Measurements from ENCODE around the gene CSK.

The CSK gene

DNA sequence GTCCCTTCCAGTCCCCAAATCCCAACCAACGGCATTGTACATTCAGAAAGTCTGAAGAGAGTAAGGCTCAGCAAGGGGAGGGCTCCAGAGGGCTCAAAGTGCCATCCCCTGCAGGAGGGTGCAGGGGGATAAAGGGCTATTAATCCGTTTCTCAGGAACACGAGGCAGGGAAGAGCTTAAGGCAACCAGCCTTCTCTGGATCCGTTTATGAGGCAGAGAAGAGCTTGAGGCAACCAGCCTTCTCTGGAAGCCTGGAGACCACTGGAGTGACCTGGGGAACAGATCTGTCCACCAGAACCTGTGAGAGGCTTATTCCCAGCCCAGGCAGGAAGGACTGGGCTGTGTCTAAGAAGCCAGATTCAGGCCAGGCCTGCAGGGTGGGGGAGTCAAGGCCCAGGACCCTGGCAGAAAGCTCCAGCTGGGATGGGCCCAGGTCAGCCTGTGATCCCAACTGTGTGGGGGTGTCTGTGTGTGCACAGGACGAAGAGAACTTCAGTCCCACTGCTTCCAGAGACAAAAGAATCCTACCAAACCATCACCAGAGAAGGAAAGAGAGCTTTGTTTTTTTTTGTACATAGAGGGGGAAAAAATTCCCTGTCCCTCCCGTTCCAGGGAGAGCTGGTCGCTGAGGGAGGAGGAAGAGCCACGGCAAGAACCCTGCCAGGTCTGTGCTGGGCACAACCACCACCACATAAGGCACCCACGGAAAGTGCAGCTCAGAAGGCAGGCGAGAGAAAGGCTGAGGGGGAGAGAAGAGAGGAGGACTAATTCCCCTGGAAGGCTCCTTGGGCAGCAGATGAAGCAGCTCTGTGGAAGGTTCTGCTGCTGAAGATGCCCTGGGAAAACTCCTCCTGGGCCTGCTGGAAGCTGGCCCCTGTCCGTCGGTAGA, 62.7 kb downstream of the CSK start:
- peaks cover 15 to 66% of the 10 kb centered on the region in 2 donors for H3K36me3 ChIP-seq (replicated peaks in 1 of 2; ENCODE audit: control insufficient read depth in 2 of 2, insufficient read depth in 2 of 2, low read length in 2 of 2)
- H2BK12ac ChIP-seq (ENCODE audit: low read length) = no peak overlapping the region
- no peak for DNase-seq (ENCODE audit: low spot score)
- H2BK15ac ChIP-seq (ENCODE audit: low read length) = no peak overlapping the region
- H3K9me3 ChIP-seq (replicated peaks in 1 of 2; ENCODE audit: control insufficient read depth in 2 of 2, insufficient read depth in 1 of 2, low read depth in 1 of 2, low read length in 2 of 2) = no peaks in the 10 kb centered on the region
- no peak overlapping the region for H3K23ac ChIP-seq (ENCODE audit: low read depth, low read length, poor library complexity)
- H3K27me3 ChIP-seq (ENCODE audit: control insufficient read depth in 3 of 3, insufficient read depth in 3 of 3, low read depth in 1 of 3, low read length in 3 of 3) = no peaks in the 10 kb centered on the region
- peaks cover 6 to 12% of the 10 kb centered on the region in 2 donors for H3K4me1 ChIP-seq (ENCODE audit: control insufficient read depth in 2 of 2, insufficient read depth in 1 of 2, low read depth in 1 of 2, low read length in 2 of 2)
- H3K14ac ChIP-seq (ENCODE audit: low read length) = peak overlapping the region; percentile 31
- H3K4ac ChIP-seq (ENCODE audit: low read length) = no peak overlapping the region
- H2AFZ ChIP-seq (ENCODE audit: low read length) = no peak overlapping the region
- no peak overlapping the region for H3K4me3 ChIP-seq (ENCODE audit: low read length in 2 of 2)
- peak overlapping the region; percentile 71 for H2BK5ac ChIP-seq (ENCODE audit: low read length)
- peak overlapping the region; percentile 35 for H3K18ac ChIP-seq (ENCODE audit: low read length)
- H3K27ac ChIP-seq (replicated peaks; ENCODE audit: low read length) = no peak overlapping the region
- H2BK120ac ChIP-seq (ENCODE audit: low read depth, low read length) = no peak overlapping the region
- no peak overlapping the region for H3K4me2 ChIP-seq (ENCODE audit: insufficient read depth, low read length, poor library complexity, severe bottlenecking)
- peaks cover 3% of the 10 kb centered on the region for H3K79me1 ChIP-seq (ENCODE audit: low read depth, low read length)
- no peak overlapping the region for H2AK5ac ChIP-seq (ENCODE audit: low read depth, low read length)
- WGBS, 2 donors (ENCODE audit: extremely low coverage in 2 of 2, insufficient read length in 2 of 2, insufficient replicate concordance in 1 of 2) = no CpG with 5 or more reads among the region's 12 CpGs
- H3K9ac ChIP-seq (ENCODE audit: low read depth, low read length, poor library complexity) = peak overlapping the region; percentile 27
- H4K8ac ChIP-seq (ENCODE audit: low read depth, low read length) = no peak overlapping the region
- H4K91ac ChIP-seq (ENCODE audit: low read depth, low read length, poor library complexity) = peak overlapping the region; percentile 32

GRCh38 chr15:74845208-74845568, 63.3 kb downstream of the CSK start:
- Histone ChIP-seq H3K4me1 (ENCODE audit: control insufficient read depth in 2 of 2, insufficient read depth in 1 of 2, low read depth in 1 of 2, low read length in 2 of 2) (peaks cover 6 to 12% of the 10 kb centered on the region in 2 donors), H3K4me2 (ENCODE audit: insufficient read depth, low read length, poor library complexity, severe bottlenecking) (no peak overlapping the region), H2AK5ac (ENCODE audit: low read depth, low read length) (no peak overlapping the region), H2BK12ac (ENCODE audit: low read length) (no peak overlapping the region), H3K14ac (ENCODE audit: low read length) (no peak overlapping the region), H3K4ac (ENCODE audit: low read length) (no peak overlapping the region), H3K79me1 (ENCODE audit: low read depth, low read length) (peaks cover 3% of the 10 kb centered on the region), H3K36me3 (replicated peaks in 1 of 2; ENCODE audit: control insufficient read depth in 2 of 2, insufficient read depth in 2 of 2, low read length in 2 of 2) (peaks cover 21 to 66% of the 10 kb centered on the region in 2 donors), H3K23ac (ENCODE audit: low read depth, low read length, poor library complexity) (no peak overlapping the region), H3K27ac (replicated peaks; ENCODE audit: low read length) (no peak overlapping the region), H3K18ac (ENCODE audit: low read length) (no peak overlapping the region), H3K27me3 (ENCODE audit: control insufficient read depth in 3 of 3, insufficient read depth in 3 of 3, low read depth in 1 of 3, low read length in 3 of 3) (no peaks in the 10 kb centered on the region), H3K9me3 (replicated peaks in 1 of 2; ENCODE audit: control insufficient read depth in 2 of 2, insufficient read depth in 1 of 2, low read depth in 1 of 2, low read length in 2 of 2) (no peaks in the 10 kb centered on the region), H2AFZ (ENCODE audit: low read length) (no peak overlapping the region), H2BK5ac (ENCODE audit: low read length) (peak overlapping the region; percentile 71), H4K91ac (ENCODE audit: low read depth, low read length, poor library complexity) (no peak overlapping the region), H3K9ac (ENCODE audit: low read depth, low read length, poor library complexity) (no peak overlapping the region), H4K8ac (ENCODE audit: low read depth, low read length) (no peak overlapping the region), H2BK15ac (ENCODE audit: low read length) (no peak overlapping the region), H3K4me3 (ENCODE audit: low read length in 2 of 2) (no peak overlapping the region), H2BK120ac (ENCODE audit: low read depth, low read length) (no peak overlapping the region)
- WGBS, 2 donors (ENCODE audit: extremely low coverage in 2 of 2, insufficient read length in 2 of 2, insufficient replicate concordance in 1 of 2) = no CpG with 5 or more reads among the region's 5 CpGs
- no peak for DNase-seq (ENCODE audit: low spot score)

- H2BK15ac ChIP-seq (ENCODE audit: low read length) = no peak overlapping the region
- no peak overlapping the region for H3K18ac ChIP-seq (ENCODE audit: low read length)
- no peaks in the 10 kb centered on the region for H3K27me3 ChIP-seq (ENCODE audit: control insufficient read depth in 3 of 3, insufficient read depth in 3 of 3, low read depth in 1 of 3, low read length in 3 of 3)
- no peak overlapping the region for H3K14ac ChIP-seq (ENCODE audit: low read length)
- no CpG with 5 or more reads among the region's 4 CpGs for WGBS, 2 donors (ENCODE audit: extremely low coverage in 2 of 2, insufficient read length in 2 of 2, insufficient replicate concordance in 1 of 2)
- H2BK12ac ChIP-seq (ENCODE audit: low read length) = no peak overlapping the region
- no peak overlapping the region for H3K23ac ChIP-seq (ENCODE audit: low read depth, low read length, poor library complexity)
- no peak overlapping the region for H3K4ac ChIP-seq (ENCODE audit: low read length)
- no peak overlapping the region for H3K4me3 ChIP-seq (ENCODE audit: low read length in 2 of 2)
- no peak overlapping the region for H2BK5ac ChIP-seq (ENCODE audit: low read length)
- no peak overlapping the region for H3K4me2 ChIP-seq (ENCODE audit: insufficient read depth, low read length, poor library complexity, severe bottlenecking)
- H3K9me3 ChIP-seq (replicated peaks in 1 of 2; ENCODE audit: control insufficient read depth in 2 of 2, insufficient read depth in 1 of 2, low read depth in 1 of 2, low read length in 2 of 2) = no peaks in the 10 kb centered on the region
- H3K9ac ChIP-seq (ENCODE audit: low read depth, low read length, poor library complexity) = no peak overlapping the region
- no peak overlapping the region for H3K27ac ChIP-seq (replicated peaks; ENCODE audit: low read length)
- H3K79me1 ChIP-seq (ENCODE audit: low read depth, low read length) = peaks cover 3% of the 10 kb centered on the region
- H3K36me3 ChIP-seq (replicated peaks in 1 of 2; ENCODE audit: control insufficient read depth in 2 of 2, insufficient read depth in 2 of 2, low read length in 2 of 2) = peaks cover 23 to 66% of the 10 kb centered on the region in 2 donors
- DNase-seq (ENCODE audit: low spot score) = no peak
- H2AFZ ChIP-seq (ENCODE audit: low read length) = no peak overlapping the region
- H4K91ac ChIP-seq (ENCODE audit: low read depth, low read length, poor library complexity) = no peak overlapping the region
- H2BK120ac ChIP-seq (ENCODE audit: low read depth, low read length) = no peak overlapping the region
- H3K4me1 ChIP-seq (ENCODE audit: control insufficient read depth in 2 of 2, insufficient read depth in 1 of 2, low read depth in 1 of 2, low read length in 2 of 2) = peaks cover 6 to 12% of the 10 kb centered on the region in 2 donors
- H2AK5ac ChIP-seq (ENCODE audit: low read depth, low read length) = no peak overlapping the region
- H4K8ac ChIP-seq (ENCODE audit: low read depth, low read length) = no peak overlapping the region
Measured at GRCh38 chr15:74845581-74845980, 63.7 kb downstream of the CSK start.

GRCh38 chr15:74847432-74847831, 65.6 kb downstream of the CSK start:
- WGBS, 2 donors (ENCODE audit: extremely low coverage in 2 of 2, insufficient read length in 2 of 2, insufficient replicate concordance in 1 of 2) = no CpG with 5 or more reads among the region's 3 CpGs
- H3K4me1 ChIP-seq (ENCODE audit: control insufficient read depth in 2 of 2, insufficient read depth in 1 of 2, low read depth in 1 of 2, low read length in 2 of 2) = peaks cover 6 to 9% of the 10 kb centered on the region in 2 donors
- H3K18ac ChIP-seq (ENCODE audit: low read length) = no peak overlapping the region
- H2BK5ac ChIP-seq (ENCODE audit: low read length) = no peak overlapping the region
- H3K14ac ChIP-seq (ENCODE audit: low read length) = no peak overlapping the region
- no peak overlapping the region for H3K4me2 ChIP-seq (ENCODE audit: insufficient read depth, low read length, poor library complexity, severe bottlenecking)
- no peak overlapping the region for H4K91ac ChIP-seq (ENCODE audit: low read depth, low read length, poor library complexity)
- peaks cover 39 to 73% of the 10 kb centered on the region in 2 donors for H3K36me3 ChIP-seq (replicated peaks in 1 of 2; ENCODE audit: control insufficient read depth in 2 of 2, insufficient read depth in 2 of 2, low read length in 2 of 2)
- H2AK5ac ChIP-seq (ENCODE audit: low read depth, low read length) = no peak overlapping the region
- no peaks in the 10 kb centered on the region for H3K27me3 ChIP-seq (ENCODE audit: control insufficient read depth in 3 of 3, insufficient read depth in 3 of 3, low read depth in 1 of 3, low read length in 3 of 3)
- no peak overlapping the region for H3K4ac ChIP-seq (ENCODE audit: low read length)
- H2BK15ac ChIP-seq (ENCODE audit: low read length) = no peak overlapping the region
- H4K8ac ChIP-seq (ENCODE audit: low read depth, low read length) = no peak overlapping the region
- no peak overlapping the region for H2BK12ac ChIP-seq (ENCODE audit: low read length)
- H3K79me1 ChIP-seq (ENCODE audit: low read depth, low read length) = no peaks in the 10 kb centered on the region
- DNase-seq (ENCODE audit: low spot score) = no peak
- H2AFZ ChIP-seq (ENCODE audit: low read length) = no peak overlapping the region
- no peak overlapping the region for H3K23ac ChIP-seq (ENCODE audit: low read depth, low read length, poor library complexity)
- H2BK120ac ChIP-seq (ENCODE audit: low read depth, low read length) = no peak overlapping the region
- H3K9ac ChIP-seq (ENCODE audit: low read depth, low read length, poor library complexity) = no peak overlapping the region
- H3K9me3 ChIP-seq (replicated peaks in 1 of 2; ENCODE audit: control insufficient read depth in 2 of 2, insufficient read depth in 1 of 2, low read depth in 1 of 2, low read length in 2 of 2) = no peaks in the 10 kb centered on the region
- no peak overlapping the region for H3K27ac ChIP-seq (replicated peaks; ENCODE audit: low read length)
- H3K4me3 ChIP-seq (ENCODE audit: low read length in 2 of 2) = no peak overlapping the region
